Raji (cell line): ENCODE measurements around the gene AMH.

Source experiments
- POLR2A ChIP-seq: IDR thresholded peaks from 2 replicates; pipeline ENCODE4 v1.6.1; 2011; ENCODE audit warnings: low read depth, low read length, control low read depth; ENCODE audit not compliant: insufficient read depth

The AMH gene

DNA sequence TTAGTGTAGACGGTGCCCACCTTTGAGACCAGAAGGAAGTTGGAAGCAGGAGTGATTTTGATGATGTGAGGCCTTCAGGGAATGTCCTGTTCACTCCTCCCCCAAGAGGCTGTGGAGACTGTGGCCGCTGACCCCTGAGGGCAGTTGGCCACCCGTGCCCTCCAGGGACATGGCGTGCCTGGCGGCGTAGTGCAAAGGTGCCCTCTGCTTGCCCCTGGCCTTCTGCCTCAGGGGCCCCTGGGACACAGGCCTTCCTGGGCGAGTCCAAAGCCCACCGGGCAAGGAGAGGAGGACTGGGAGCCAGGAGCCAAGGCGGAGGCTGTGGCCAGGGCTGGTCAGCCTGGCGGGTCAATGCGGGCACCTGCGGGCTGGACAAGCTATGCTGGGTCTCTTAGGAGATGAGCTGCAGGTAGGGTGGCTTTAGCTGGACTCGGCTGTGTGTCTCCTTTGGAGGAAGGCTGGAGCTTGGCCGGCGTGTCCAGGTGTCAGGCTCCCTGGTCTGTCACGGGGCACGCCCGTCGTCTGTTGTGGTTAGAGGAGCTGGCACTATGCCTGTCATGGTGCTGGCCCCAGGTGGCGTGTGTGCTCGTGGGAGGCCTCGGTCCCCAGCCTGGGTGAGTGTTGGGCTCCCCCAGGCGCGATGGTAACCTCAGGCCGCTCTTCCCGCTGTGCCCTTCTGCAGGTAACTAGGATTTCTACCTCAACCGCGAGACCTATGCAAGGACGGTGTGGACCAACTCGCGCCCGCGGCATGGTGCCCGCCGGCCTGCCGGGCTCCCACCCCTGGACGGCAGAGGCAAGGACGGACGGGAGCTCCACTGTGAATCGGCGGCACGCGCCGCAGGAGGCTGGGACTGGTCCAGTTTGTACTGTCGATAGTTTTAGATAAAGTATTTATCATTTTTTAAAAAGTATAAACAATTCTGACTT is 19.8 kb upstream of the AMH start:
- TF ChIP-seq POLR2A = no peak

DNA sequence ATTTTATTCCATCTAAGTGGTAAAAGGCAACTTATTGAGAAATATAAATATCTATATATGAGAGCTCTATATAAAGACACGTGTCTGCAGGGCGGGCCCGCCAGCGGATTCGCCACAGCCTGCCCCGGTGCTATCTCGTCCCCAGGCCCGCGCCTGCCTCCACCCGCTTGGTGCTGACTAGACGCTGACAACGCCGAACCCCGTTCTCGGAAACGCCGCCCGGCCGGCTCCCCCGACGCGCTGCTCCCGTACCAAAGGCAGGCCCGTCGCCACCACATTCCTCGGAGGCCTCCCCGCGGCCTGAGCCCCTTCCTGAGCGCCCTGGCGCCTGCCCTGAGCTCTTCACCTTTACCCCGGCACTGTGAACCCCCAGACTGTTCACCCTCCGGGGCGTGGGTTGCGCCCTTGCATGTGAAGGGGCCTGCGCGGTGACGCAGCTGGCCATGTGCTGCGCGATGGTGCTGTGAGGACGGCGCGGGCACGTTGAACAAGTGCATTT is 19.0 kb upstream of the AMH start:
- TF ChIP-seq POLR2A = no peak

- no peak for TF ChIP-seq POLR2A
Measured at GRCh38 chr19:2230807-2231533, 18.2 kb upstream of the AMH start.

DNA sequence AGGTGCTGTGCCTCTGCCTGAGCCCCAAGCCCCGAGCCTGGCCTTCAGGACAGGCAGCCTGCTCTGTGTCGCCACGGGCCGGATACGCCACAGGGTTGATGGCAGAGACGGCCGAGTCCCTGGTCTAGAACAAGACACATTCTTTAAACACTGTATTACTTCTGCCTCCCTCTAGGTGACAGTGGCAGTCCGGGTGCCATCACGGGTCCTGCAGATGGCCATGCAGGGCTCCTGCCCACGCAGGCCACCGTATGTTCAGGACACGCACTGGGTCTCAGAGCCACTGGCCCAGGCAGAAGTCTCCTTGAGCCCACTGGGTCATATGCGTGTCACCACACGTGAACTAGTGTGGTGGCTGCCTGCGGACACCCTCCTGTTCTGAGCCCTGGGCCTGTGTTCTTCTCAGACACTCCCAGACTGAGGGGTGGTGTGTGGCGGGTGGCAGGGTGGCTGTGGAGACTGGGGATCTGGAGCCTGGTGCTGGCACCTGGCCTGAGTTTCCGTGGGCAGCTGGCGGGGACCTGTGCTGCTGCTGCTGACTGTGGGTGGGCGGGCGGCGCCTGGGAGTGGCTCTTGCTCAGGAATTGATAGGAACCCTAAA is 17.4 kb upstream of the AMH start:
- peak; percentile 19; the same call in 1 of the 2 replicates for TF ChIP-seq POLR2A

- TF ChIP-seq POLR2A = no peak
Measured at GRCh38 chr19:2232286-2233151, 16.6 kb upstream of the AMH start.

DNA sequence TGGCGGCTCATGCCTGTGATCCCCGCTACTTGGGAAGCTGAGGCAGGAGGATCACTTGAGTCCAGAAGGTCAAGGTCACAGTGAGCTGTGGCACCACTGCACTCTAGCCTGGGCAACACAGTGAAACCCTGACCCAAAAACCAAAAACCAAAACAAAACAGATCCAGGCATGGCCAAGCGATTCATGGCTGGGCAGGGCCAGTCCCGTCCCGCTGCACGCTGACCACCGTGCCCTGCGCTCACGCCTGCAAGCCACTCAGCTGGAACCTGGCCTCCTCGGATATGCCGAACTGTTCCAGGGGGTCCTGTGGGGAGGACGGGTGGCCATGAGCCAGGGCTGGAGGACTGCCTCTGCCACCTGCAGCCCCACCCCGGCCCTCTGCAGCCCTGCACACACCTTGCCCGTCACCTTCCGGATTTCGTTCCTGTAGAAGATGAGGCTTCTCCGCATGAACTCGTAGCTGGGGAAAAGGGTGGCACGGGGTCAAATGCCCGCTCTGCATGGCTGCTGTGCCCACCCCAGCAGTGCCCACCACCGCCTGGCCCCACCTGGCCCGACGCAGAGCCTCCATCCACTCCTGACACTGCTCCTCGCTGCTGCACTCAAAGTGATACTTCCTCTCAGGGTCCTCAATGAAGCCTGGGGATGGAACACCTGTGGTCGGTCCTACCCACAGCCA is 15.4 kb upstream of the AMH start:
- no peak for TF ChIP-seq POLR2A

- TF ChIP-seq POLR2A = no peak
Measured at GRCh38 chr19:2234996-2235380, 14.1 kb upstream of the AMH start.

GRCh38 chr19:2235381-2236063 is 13.6 kb upstream of the AMH start:
- no peak for TF ChIP-seq POLR2A

DNA sequence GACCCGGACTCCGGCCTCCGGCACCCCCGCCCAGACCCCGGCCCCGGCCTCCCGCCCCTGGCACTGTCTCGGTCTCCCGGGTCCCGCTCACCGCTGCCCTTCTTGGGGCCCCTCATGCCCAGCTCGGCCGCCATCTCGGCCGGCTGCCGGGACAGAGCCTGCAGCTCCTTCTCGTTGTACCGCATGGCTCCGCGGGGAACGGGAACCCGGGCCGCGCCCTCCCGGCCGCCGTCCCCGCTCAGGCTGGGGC is 13.1 kb upstream of the AMH start:
- peak; percentile 50; the same call in 1 of the 2 replicates for TF ChIP-seq POLR2A

DNA sequence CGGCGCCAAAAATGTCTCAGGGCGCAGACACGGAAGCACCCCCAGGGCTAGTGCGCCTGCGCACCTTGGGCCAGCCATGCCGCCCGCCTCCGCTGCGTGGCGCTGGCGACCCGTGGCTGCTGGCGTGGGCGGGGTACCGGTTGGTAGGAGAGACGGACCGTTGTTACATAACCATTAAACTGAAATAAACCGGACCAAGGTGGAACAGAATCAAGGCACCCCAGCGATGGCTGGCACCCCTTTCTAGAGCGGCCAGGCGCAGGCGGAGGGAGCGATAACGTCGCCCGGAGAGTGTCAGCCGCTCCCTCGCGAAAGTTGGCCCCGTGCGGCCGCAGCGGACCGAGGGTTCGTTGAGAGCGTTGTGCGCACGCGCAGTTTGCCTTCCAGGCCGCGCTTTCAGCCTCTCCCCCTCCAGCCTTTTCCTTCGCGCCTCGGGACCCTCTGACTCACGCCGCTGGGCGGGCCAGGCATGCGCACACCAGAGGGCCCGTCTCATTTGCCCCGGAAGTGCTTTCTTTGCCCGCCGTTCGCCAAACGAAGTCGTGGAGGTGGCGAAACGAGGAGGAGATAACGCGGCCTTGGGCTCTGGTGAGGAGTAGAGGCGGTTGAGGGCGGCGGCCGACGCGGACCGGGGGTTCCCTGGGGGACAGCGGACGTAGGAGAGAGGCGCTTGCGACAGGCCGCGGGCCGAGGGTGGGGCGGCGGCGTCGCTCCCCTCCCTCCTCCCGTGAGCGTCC is 12.6 kb upstream of the AMH start, which contains the start of the genes PLEKHJ1 and SF3A2:
TSS of gene PLEKHJ1 (minus strand) at position 16 of the 737 bp plus-strand sequence. CDS start 81 bp downstream, outside the sequence.
TSS of gene SF3A2 (plus strand) at position 511 of the 737 bp plus-strand sequence. CDS start 6,595 bp downstream, outside the sequence.
- TF ChIP-seq POLR2A = peak; percentile 85

DNA sequence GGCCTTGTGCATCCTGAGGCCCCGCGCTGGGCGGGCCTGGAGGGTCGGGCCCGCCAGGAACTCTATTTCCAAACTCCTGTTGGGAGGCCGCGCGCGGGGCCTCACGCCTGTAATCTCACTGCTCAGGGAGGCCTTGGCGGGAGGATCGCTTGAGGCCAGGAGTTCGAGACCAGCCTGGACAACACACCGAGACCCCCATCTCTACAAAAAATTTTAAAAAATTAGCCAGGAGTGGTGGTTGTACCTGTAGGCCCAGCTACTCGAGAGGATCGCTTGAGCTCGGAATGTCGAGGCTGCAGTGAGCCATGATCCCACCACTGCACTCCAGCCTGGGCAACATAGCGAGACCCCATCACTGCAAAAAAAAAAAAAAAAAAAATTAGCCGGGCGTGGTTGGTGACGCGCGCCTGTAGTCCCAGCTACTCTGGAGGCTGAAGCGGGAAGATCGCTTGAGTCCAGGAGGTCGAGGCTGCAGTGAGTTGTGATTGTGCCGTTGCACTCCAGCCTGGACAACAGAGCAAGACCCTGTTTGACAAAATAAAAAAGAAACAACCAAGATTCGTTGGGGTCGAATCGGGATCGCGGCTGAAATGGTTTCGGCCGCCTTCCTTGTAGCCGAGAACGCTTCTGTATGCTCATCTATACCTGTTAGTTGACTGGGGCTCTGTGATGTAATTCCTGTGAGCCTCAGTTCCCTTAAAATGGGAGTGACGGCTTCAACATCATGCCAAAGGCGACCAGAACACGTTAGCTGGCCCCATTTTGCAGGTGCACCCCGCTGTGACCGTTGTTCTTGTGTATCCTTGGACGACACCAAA is 11.9 kb upstream of the AMH start:
- TF ChIP-seq POLR2A = no peak

DNA sequence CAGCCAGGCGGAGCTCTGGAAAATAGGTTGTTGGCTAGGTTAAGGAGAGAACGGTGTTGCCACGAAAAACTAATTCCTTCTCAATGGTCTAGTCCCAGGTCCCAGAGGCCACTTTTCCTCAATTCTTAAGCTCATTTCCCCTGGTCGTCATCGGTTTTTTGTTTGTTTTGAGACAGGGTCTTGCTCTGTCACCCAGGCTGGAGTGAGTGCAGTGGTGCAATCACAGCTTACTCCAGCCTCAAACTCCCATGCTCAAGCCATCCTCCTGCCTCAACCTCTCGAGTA is 11.3 kb upstream of the AMH start:
- no peak for TF ChIP-seq POLR2A
